GM18951 (cell line): Measurements from ENCODE around the gene HAPSTR1.

ENCODE experiments used
- POLR2A ChIP-seq: IDR thresholded peaks from 4 replicates; pipeline ENCODE4 v1.6.1; 2011; ENCODE audit warnings: mild to moderate bottlenecking; ENCODE audit not compliant: insufficient read length, insufficient read depth; ENCODE audit errors: extremely low read depth
- in situ Hi-C: fragments of 300-500 bp; cut with MboI; formaldehyde crosslinking; loops from one replicate; pipeline ENCODE4 v1.12.0; 2022; ENCODE audit warnings: low sequenced_read_pairs, mixed read lengths, inconsistent platforms; ENCODE audit not compliant: unreplicated experiment

Gene HAPSTR1

DNA sequence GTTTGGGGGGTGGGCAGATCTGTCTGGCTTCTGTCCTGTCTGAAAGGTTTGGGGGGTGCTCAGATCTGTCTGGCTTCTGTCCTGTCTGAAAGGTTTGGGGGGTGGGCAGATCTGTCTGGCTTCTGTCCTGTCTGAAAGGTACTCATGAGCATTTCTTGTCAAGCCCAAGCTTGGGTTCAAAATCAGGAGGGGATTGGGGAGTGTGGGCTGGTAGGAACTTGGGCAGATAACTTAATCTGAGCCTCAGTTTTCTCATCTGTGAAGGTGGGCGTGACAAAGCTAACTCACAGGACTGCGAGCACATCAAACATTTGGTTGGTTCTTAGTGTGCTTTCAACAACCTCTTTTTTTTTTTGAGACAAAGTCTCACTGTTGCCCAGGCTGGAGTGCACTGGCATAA is 35.2 kb downstream of the HAPSTR1 start:
- in situ Hi-C loops: loop anchor here (25.0 kb wide), 2 partner anchors 464 to 564 kb away; partner anchors contain the start of gene ABAT
- no peak for TF ChIP-seq POLR2A

GRCh38 chr16:9128346-9129342 is 37.2 kb downstream of the HAPSTR1 start:
- in situ Hi-C loops: loop anchor here (25.0 kb wide), 2 partner anchors 466 to 566 kb away; partner anchors contain the start of gene ABAT
- TF ChIP-seq POLR2A: no peak

DNA sequence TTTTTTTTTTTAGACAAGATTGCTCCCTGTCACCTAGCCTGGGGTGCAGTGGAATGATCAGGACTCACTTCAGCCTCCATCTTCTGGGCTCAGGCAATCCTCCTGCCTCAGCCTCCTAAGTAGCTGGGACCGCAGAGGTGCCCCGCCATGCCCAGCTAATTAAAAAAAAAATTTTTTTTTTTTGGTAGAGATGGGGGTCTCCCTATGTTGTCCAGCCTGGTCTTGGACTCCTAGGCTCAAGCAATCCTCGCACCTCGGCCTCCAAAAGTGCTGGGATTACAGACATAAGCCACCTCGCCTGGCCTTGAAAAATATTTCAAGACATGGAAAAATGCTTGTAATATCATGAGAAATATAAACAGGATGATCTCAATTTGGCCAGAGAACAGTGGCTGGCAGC is 42.9 kb downstream of the HAPSTR1 start:
- no peak for TF ChIP-seq POLR2A
- in situ Hi-C loops: loop anchor here (25.0 kb wide), 2 partner anchors 472 to 572 kb away; partner anchors contain the start of gene ABAT

DNA sequence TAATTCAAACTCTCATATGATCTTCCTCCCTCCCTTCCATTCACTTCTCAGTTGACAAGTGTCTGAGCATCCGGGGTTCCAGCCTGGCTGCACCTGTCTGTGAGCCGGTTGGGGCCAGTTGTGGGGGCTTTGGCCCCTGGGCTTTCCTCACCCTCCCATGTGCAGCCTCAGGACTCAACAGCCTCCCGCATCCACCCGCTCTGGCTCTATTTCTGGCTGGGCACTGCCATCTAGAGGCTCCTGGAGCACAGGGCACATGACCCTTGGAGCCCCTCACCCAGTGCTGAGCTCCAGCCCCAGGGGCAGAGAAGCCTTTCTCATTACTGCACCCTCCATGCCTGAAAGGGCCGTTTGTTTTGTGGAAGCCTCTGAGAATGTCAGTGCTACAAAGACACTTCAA is 43.3 kb downstream of the HAPSTR1 start:
- in situ Hi-C loops: loop anchor here (25.0 kb wide), 2 partner anchors 472 to 572 kb away; partner anchors contain the start of gene ABAT

DNA sequence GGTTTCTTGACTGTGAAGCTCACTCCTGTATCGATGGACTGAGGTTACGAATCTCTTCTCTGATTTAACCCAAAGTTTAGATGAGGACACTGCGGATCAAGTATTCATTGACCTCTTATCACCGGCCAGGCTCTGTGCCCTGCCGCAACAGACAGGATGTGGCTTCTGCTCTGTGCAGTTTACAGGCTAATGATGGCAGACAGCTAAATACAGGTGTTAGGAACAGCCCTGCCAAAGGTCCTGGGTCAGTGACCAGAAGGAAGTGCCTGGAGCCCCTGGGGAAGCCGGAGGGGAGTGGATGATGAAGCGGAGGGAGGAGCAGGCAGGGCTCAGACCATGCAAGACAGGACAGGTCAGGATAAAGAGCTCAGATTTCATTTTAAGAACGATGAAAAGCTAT is 44.4 kb downstream of the HAPSTR1 start:
- in situ Hi-C loops: loop anchor here (25.0 kb wide), 2 partner anchors 473 to 573 kb away; partner anchors contain the start of gene ABAT
- TF ChIP-seq POLR2A: no peak

More for the DNA sequence above, 43.3 kb downstream of the HAPSTR1 start:
- no peak for TF ChIP-seq POLR2A

- no peak for TF ChIP-seq POLR2A
- in situ Hi-C loops: loop anchor here (25.0 kb wide), 2 partner anchors 474 to 574 kb away; partner anchors contain the start of gene ABAT
These were observed 45.2 kb downstream of the HAPSTR1 start for GRCh38 chr16:9136596-9136995.

DNA sequence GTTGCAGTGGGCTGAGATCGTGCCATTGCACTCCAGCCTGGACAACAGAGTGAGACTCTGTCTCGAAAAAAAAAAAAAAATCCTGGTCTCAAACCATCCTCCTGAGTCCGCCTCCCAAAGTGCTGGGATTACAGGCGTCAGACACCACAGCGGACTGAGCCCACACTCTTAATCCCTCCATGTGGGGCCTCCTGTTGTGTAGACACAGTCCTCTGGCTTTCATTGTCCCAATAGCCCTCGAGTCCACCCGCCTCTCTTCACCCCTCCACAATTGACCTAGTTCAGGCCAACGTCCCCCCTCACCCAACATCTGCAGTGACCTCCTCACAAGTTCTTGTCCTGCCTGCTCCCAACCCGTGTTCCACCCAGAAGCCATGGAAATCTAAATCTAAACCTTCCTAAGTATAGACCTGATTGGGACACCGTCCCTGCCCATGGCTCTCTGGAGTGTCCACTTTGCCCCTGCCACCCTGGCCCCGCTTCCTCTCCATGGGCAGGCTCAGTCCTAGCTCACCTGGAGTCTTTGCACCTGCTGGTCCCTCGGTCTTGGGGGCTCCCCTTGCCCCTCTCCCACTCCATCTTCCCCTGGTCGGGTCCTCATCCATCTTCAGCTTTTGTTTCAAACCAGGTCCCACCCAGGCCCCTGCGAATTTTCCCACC is 46.7 kb downstream of the HAPSTR1 start:
- in situ Hi-C loops: loop anchor here (25.0 kb wide), 2 partner anchors 476 to 576 kb away; partner anchors contain the start of gene ABAT
- no peak for TF ChIP-seq POLR2A

- in situ Hi-C loops: loop anchor here (25.0 kb wide), 2 partner anchors 477 to 577 kb away; partner anchors contain the start of gene ABAT
- no peak for TF ChIP-seq POLR2A
These were observed 47.5 kb downstream of the HAPSTR1 start for GRCh38 chr16:9138731-9139501.

DNA sequence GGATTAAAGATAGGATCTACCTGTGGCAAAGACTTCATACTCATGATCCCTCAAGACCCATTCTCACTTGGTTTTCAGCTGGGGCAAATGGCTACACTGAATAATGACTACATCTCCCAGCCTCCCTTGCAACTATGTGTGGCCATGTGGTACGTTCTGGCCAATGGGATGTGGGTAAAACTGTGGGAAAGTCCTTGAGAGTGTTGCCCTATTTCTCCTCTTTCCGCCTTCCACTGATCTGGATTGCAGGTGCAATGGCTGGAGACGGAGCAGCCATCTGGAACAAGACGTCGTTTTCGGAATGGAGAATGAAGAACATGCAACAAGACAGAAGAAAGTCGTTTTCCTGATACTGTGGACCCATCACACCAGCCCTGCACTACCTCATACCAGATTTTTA is 48.5 kb downstream of the HAPSTR1 start:
- in situ Hi-C loops: loop anchor here (25.0 kb wide), 2 partner anchors 478 to 578 kb away; partner anchors contain the start of gene ABAT
- no peak for TF ChIP-seq POLR2A
